ENCODE measurements around the gene ABCA4. TPM values are rescaled to one million over a fixed set of nuclear protein-coding genes. Genes with fewer than 3 reads are reported as not detected.
A peak's percentile ranks its signal among the peaks of the same experiment; 100 is the strongest.
"Not testable (repeated sequence)": the region's sequence is repeated elsewhere in the genome, so short reads cannot be mapped to it uniquely, and the experiment has no call there.

ABCA4 gene
- total RNA-seq, 1 experiment from 2014 or later = not detected

GRCh38 chr1:94160811-94161210, 39.9 kb upstream of the ABCA4 start:
- DNase-seq (ENCODE audit: unreplicated experiment) = peak; percentile 49
- no peaks in the 10 kb centered on the region for H3K36me3 Mint-ChIP-seq (ENCODE audit: insufficient read depth, unreplicated experiment)
- ChIA-PET CTCF (no interaction called here), POLR2A (no interaction called here)
- H3K4me3 Mint-ChIP-seq (ENCODE audit: unreplicated experiment) = no peak overlapping the region
- peaks cover 4% of the 10 kb centered on the region for H3K4me1 Mint-ChIP-seq (ENCODE audit: insufficient read depth, unreplicated experiment)
- no TSS peak for BruUV-seq (replicated peaks)
- TF ChIP-seq CTCF (IDR thresholded peaks at IDR 0.05; ENCODE audit: unreplicated experiment) = no peak
- intact Hi-C loops (cut with micrococcal nuclease) = no loop called here
- H3K27me3 Mint-ChIP-seq (ENCODE audit: insufficient read depth, unreplicated experiment) = no peaks in the 10 kb centered on the region
- H3K27ac Mint-ChIP-seq (ENCODE audit: low read depth, unreplicated experiment) = no peak overlapping the region
- no peaks in the 10 kb centered on the region for H3K9me3 Mint-ChIP-seq (ENCODE audit: unreplicated experiment)

GRCh38 chr1:94156096-94156625, 35.2 kb upstream of the ABCA4 start:
- DNase-seq (ENCODE audit: unreplicated experiment) = no peak
- Mint-ChIP-seq H3K27me3 (ENCODE audit: insufficient read depth, unreplicated experiment) (no peaks in the 10 kb centered on the region), H3K4me1 (ENCODE audit: insufficient read depth, unreplicated experiment) (peaks cover 4% of the 10 kb centered on the region), H3K27ac (ENCODE audit: low read depth, unreplicated experiment) (no peak overlapping the region), H3K4me3 (ENCODE audit: unreplicated experiment) (no peak overlapping the region), H3K9me3 (ENCODE audit: unreplicated experiment) (no peaks in the 10 kb centered on the region), H3K36me3 (ENCODE audit: insufficient read depth, unreplicated experiment) (no peaks in the 10 kb centered on the region)
- no peak for TF ChIP-seq CTCF (IDR thresholded peaks at IDR 0.05; ENCODE audit: unreplicated experiment)
- ChIA-PET CTCF (interaction anchor here (1.0 to 1.1 kb wide), 2 partner anchors 95 to 130 kb away, joined by 3 to 5 read pairs; no protein-coding TSS in a partner anchor), POLR2A (no interaction called here)
- intact Hi-C loops (cut with micrococcal nuclease) = no loop called here
- no TSS peak for BruUV-seq (replicated peaks)

GRCh38 chr1:94154989-94155388, 34.0 kb upstream of the ABCA4 start:
- no peak for TF ChIP-seq CTCF (IDR thresholded peaks at IDR 0.05; ENCODE audit: unreplicated experiment)
- intact Hi-C loops (cut with micrococcal nuclease) = no loop called here
- Mint-ChIP-seq H3K4me3 (ENCODE audit: unreplicated experiment) (no peak overlapping the region), H3K27ac (ENCODE audit: low read depth, unreplicated experiment) (no peak overlapping the region), H3K27me3 (ENCODE audit: insufficient read depth, unreplicated experiment) (no peaks in the 10 kb centered on the region), H3K36me3 (ENCODE audit: insufficient read depth, unreplicated experiment) (no peaks in the 10 kb centered on the region), H3K9me3 (ENCODE audit: unreplicated experiment) (no peaks in the 10 kb centered on the region), H3K4me1 (ENCODE audit: insufficient read depth, unreplicated experiment) (no peaks in the 10 kb centered on the region)
- CTCF ChIA-PET = interaction anchor here (0.6 kb wide), 1 partner anchor 33 kb away, joined by 3 read pairs; no protein-coding TSS in a partner anchor
- no TSS peak for BruUV-seq (replicated peaks)
- POLR2A ChIA-PET = no interaction called here
- no peak for DNase-seq (ENCODE audit: unreplicated experiment)

GRCh38 chr1:94153133-94153532, 32.2 kb upstream of the ABCA4 start:
- Mint-ChIP-seq H3K9me3 (ENCODE audit: unreplicated experiment) (no peaks in the 10 kb centered on the region), H3K36me3 (ENCODE audit: insufficient read depth, unreplicated experiment) (no peaks in the 10 kb centered on the region), H3K27me3 (ENCODE audit: insufficient read depth, unreplicated experiment) (no peaks in the 10 kb centered on the region), H3K27ac (ENCODE audit: low read depth, unreplicated experiment) (no peak overlapping the region), H3K4me3 (ENCODE audit: unreplicated experiment) (no peak overlapping the region), H3K4me1 (ENCODE audit: insufficient read depth, unreplicated experiment) (no peaks in the 10 kb centered on the region)
- ChIA-PET POLR2A (no interaction called here), CTCF (interaction anchor here (0.7 kb wide), 1 partner anchor 180 kb away, joined by 3 read pairs; no protein-coding TSS in a partner anchor)
- no TSS peak for BruUV-seq (replicated peaks)
- intact Hi-C loops (cut with micrococcal nuclease) = no loop called here
- DNase-seq (ENCODE audit: unreplicated experiment) = no peak
- TF ChIP-seq CTCF (IDR thresholded peaks at IDR 0.05; ENCODE audit: unreplicated experiment) = no peak

- H3K27me3 Mint-ChIP-seq (ENCODE audit: insufficient read depth, unreplicated experiment); H3K36me3 Mint-ChIP-seq (ENCODE audit: insufficient read depth, unreplicated experiment); BruUV-seq (replicated peaks); H3K9me3 Mint-ChIP-seq (ENCODE audit: unreplicated experiment); intact Hi-C loops (cut with micrococcal nuclease); POLR2A ChIA-PET; H3K27ac Mint-ChIP-seq (ENCODE audit: low read depth, unreplicated experiment); H3K4me3 Mint-ChIP-seq (ENCODE audit: unreplicated experiment); H3K4me1 Mint-ChIP-seq (ENCODE audit: insufficient read depth, unreplicated experiment); DNase-seq (ENCODE audit: unreplicated experiment): not testable (repeated sequence)
- CTCF ChIA-PET = interaction anchor here (0.8 to 0.9 kb wide), 2 partner anchors 50 to 187 kb away, joined by 3 to 4 read pairs; no protein-coding TSS in a partner anchor
Observed at GRCh38 chr1:94149166-94149565, 28.2 kb upstream of the ABCA4 start.
